Effector memory CD4-positive, alpha-beta T cell (primary cell): ENCODE results near the gene GMPR2.

Experiments used
- DNase-seq, 3 donors: peaks; one replicate each; pipeline ENCODE4 v3.0.0-alpha.2; 2020
- H3K27ac ChIP-seq: 2 replicates; pipeline ENCODE4 v1.7.0; 2013; ENCODE audit warnings: mild to moderate bottlenecking, low read length, moderate library complexity; ENCODE audit not compliant: insufficient read depth, poor library complexity, severe bottlenecking
- H3K27me3 ChIP-seq: replicated peaks from 2 replicates; pipeline ENCODE4 v1.7.0; 2013; ENCODE audit warnings: mild to moderate bottlenecking, low read length; ENCODE audit not compliant: insufficient read depth, control insufficient read depth, poor library complexity, severe bottlenecking
- H3K36me3 ChIP-seq: 2 replicates; pipeline ENCODE4 v1.7.0; 2013; ENCODE audit warnings: mild to moderate bottlenecking, low read length, moderate library complexity; ENCODE audit not compliant: control insufficient read depth, insufficient read depth
- H3K4me1 ChIP-seq: 2 replicates; pipeline ENCODE4 v1.7.0; 2013; ENCODE audit warnings: low read length, mild to moderate bottlenecking; ENCODE audit not compliant: control insufficient read depth, insufficient read depth, poor library complexity, severe bottlenecking
- H3K4me3 ChIP-seq: 2 replicates; pipeline ENCODE4 v1.7.0; 2013; ENCODE audit warnings: low read length, low read depth, mild to moderate bottlenecking; ENCODE audit not compliant: insufficient read depth, poor library complexity, severe bottlenecking
- H3K9me3 ChIP-seq: 2 replicates; pipeline ENCODE4 v1.7.0; 2013; ENCODE audit warnings: mild to moderate bottlenecking, low read length, moderate library complexity; ENCODE audit not compliant: control insufficient read depth
- total RNA-seq, 3 donors: gene quantifications; one replicate each; lab custom pipeline; 2026; lab: John Stamatoyannopoulos, UW

The GMPR2 gene
- 29.2 to 38.9 (median 30.8) reads per million in 3 donors for total RNA-seq

- DNase-seq, result no peak
- peaks cover 28% of the 10 kb centered on the region for H3K4me1 ChIP-seq
- H3K36me3 ChIP-seq, result peaks cover 24% of the 10 kb centered on the region
- peak within 1 kb of the TSS; percentile 83 for H3K27ac ChIP-seq
- no peaks in the 10 kb centered on the region for H3K27me3 ChIP-seq
- H3K4me3 ChIP-seq, result peak within 1 kb of the TSS; percentile 98
- no peaks in the 10 kb centered on the region for H3K9me3 ChIP-seq
These were observed at the start of gene GMPR2 for GRCh38 chr14:24232645-24233537. GMPR2 (plus strand) TSS chr14:24232929; CDS start chr14:24233254, 325 bp downstream.

GRCh38 chr14:24183014-24183481, 49.7 kb upstream of the GMPR2 start:
- no peaks in the 10 kb centered on the region for H3K27me3 ChIP-seq
- no peaks in the 10 kb centered on the region for H3K9me3 ChIP-seq
- H3K4me1 ChIP-seq, result peaks cover 8% of the 10 kb centered on the region
- H3K4me3 ChIP-seq, result no peak overlapping the region
- H3K27ac ChIP-seq, result no peak overlapping the region
- DNase-seq, result no peak
- peaks cover 87% of the 10 kb centered on the region for H3K36me3 ChIP-seq

GRCh38 chr14:24184104-24184970, 48.4 kb upstream of the GMPR2 start:
- DNase-seq, result no peak
- peaks cover 75% of the 10 kb centered on the region for H3K36me3 ChIP-seq
- no peaks in the 10 kb centered on the region for H3K27me3 ChIP-seq
- H3K4me1 ChIP-seq, result peaks cover 19% of the 10 kb centered on the region
- H3K27ac ChIP-seq, result no peak overlapping the region
- no peaks in the 10 kb centered on the region for H3K9me3 ChIP-seq
- H3K4me3 ChIP-seq, result no peak overlapping the region

- H3K27me3 ChIP-seq, result no peaks in the 10 kb centered on the region
- H3K27ac ChIP-seq, result no peak overlapping the region
- H3K36me3 ChIP-seq, result peaks cover 71% of the 10 kb centered on the region
- H3K9me3 ChIP-seq, result no peaks in the 10 kb centered on the region
- DNase-seq, result no peak
- H3K4me1 ChIP-seq, result peaks cover 19% of the 10 kb centered on the region
- H3K4me3 ChIP-seq, result no peak overlapping the region
These were observed 47.7 kb upstream of the GMPR2 start for GRCh38 chr14:24185026-24185425.

- no peaks in the 10 kb centered on the region for H3K9me3 ChIP-seq
- no peaks in the 10 kb centered on the region for H3K27me3 ChIP-seq
- DNase-seq, result no peak
- H3K4me1 ChIP-seq, result peaks cover 19% of the 10 kb centered on the region
- peaks cover 68% of the 10 kb centered on the region for H3K36me3 ChIP-seq
- H3K27ac ChIP-seq, result no peak overlapping the region
- H3K4me3 ChIP-seq, result no peak overlapping the region
These were observed 47.0 kb upstream of the GMPR2 start for GRCh38 chr14:24185741-24186140.

- peaks cover 19% of the 10 kb centered on the region for H3K4me1 ChIP-seq
- H3K27ac ChIP-seq, result peak overlapping the region; percentile 81
- no peak overlapping the region for H3K4me3 ChIP-seq
- no peaks in the 10 kb centered on the region for H3K9me3 ChIP-seq
- DNase-seq, result no peak
- H3K36me3 ChIP-seq, result peaks cover 55% of the 10 kb centered on the region
- H3K27me3 ChIP-seq, result no peaks in the 10 kb centered on the region
These were observed 45.7 kb upstream of the GMPR2 start for GRCh38 chr14:24186831-24187538.

GRCh38 chr14:24187539-24187915, 45.2 kb upstream of the GMPR2 start:
- peaks cover 53% of the 10 kb centered on the region for H3K36me3 ChIP-seq

DNA sequence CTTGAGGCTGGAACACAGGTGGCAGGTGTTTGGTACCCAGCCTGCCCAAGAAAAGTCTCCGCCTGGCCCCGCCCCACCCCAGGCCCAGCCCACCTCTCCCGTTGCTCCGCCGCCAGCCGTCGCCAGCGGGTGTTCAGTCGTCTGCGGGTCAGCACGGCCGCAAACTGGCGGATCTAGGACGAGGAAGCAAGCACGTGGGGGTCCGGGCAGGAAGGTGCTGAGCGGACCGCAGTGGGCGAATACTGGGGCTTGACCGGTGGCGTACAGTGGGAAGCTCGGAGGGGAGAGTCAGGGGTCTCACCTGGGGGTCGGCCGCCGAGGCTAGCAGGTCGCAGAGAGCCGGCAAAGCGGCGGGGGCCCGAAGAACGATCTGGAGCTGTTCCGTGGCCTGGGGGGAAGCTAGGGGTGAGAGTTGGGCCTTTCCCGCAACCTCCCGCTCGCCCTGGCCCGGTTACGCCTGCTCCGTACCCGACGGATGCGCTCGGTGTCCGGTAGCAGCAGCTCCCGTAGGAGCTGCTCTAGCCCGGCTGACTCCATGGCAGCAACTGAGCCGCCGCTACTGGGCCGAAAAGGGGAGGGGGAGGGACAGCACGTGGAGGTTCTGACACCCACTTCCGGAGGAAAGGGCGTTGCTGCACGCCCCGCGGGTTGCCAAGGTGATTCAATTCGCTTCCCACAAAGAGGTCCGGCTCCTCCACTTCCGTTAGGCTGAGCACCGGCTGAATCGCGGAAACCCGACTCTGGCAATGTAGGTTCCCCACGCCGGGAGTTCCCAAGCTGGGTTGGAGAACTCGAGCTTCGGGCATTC, 44.3 kb upstream of the GMPR2 start, which contains the start of gene IPO4:
Gene IPO4, minus strand, starts transcription at position 566 of the 808 bp plus-strand sequence. Its CDS starts 29 bp downstream, at position 537.
- peak; percentile 92 to 95 (median 94) for DNase-seq
- peaks cover 19% of the 10 kb centered on the region for H3K4me1 ChIP-seq
- H3K27me3 ChIP-seq, result no peaks in the 10 kb centered on the region
- H3K36me3 ChIP-seq, result peaks cover 46% of the 10 kb centered on the region
- peak within 1 kb of the TSS; percentile 74 for H3K4me3 ChIP-seq
- peak within 1 kb of the TSS; percentile 81 for H3K27ac ChIP-seq
- no peaks in the 10 kb centered on the region for H3K9me3 ChIP-seq

More at GRCh38 chr14:24187539-24187915, 45.2 kb upstream of the GMPR2 start:
- Histone ChIP-seq H3K9me3 (no peaks in the 10 kb centered on the region), H3K27ac (peak overlapping the region; percentile 81), H3K4me1 (peaks cover 19% of the 10 kb centered on the region), H3K27me3 (no peaks in the 10 kb centered on the region), H3K4me3 (peak overlapping the region; percentile 74)
- no peak for DNase-seq

DNA sequence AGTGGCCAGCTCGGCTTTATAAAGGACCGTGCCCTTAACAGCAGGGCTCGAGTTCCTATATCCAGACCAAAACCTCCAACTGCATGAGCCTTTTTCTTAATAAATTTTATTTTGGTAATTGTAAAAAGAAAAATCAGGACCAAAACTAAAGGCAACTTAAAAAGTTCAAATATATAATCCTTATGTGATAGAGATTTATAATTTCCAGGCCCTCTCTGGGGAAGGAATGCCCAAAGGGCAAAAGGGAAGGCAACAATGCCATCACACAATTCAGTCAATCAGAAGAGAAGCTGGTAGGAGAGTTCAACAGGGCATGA, 43.7 kb upstream of the GMPR2 start:
- Histone ChIP-seq H3K9me3 (no peaks in the 10 kb centered on the region), H3K27me3 (no peaks in the 10 kb centered on the region), H3K4me1 (peaks cover 19% of the 10 kb centered on the region), H3K27ac (peak overlapping the region; percentile 81), H3K36me3 (peaks cover 41% of the 10 kb centered on the region), H3K4me3 (peak overlapping the region; percentile 74)
- DNase-seq, result no peak
